Fibroblast of the aortic adventitia (primary cell): ENCODE data around the gene BLOC1S1. TPM values are rescaled to one million over a fixed set of nuclear protein-coding genes. Genes with fewer than 3 reads are reported as not detected.
A peak's percentile ranks its signal among the peaks of the same experiment; 100 is the strongest.

Experiments
- DNase-seq: peaks from one replicate; pipeline ENCODE4 v3.0.0-alpha.2; 2010; ENCODE audit warnings: low read depth
- H3K4me3 ChIP-seq: 2 replicates; pipeline ENCODE4 v1.5.1; 2011; ENCODE audit warnings: low read depth, mild to moderate bottlenecking, control low read depth, low read length, moderate library complexity
- total RNA-seq: library from RNA; depleted of rRNA; stranded (reverse); fragments of >200 nt; gene quantifications from 2 replicates; pipeline ENCODE4 v1.2.3, GENCODE V29; 2012; ENCODE audit warnings: low replicate concordance
- TF ChIP-seq, protein P1 (sequence below): IDR thresholded peaks from 2 replicates; pipeline ENCODE4 v1.5.1; 2011; ENCODE audit warnings: mild to moderate bottlenecking, low read length, control low read depth, inconsistent platforms; ENCODE audit not compliant: insufficient read depth

The BLOC1S1 gene
- total RNA-seq, 1 donor = 70.2 TPM

DNA sequence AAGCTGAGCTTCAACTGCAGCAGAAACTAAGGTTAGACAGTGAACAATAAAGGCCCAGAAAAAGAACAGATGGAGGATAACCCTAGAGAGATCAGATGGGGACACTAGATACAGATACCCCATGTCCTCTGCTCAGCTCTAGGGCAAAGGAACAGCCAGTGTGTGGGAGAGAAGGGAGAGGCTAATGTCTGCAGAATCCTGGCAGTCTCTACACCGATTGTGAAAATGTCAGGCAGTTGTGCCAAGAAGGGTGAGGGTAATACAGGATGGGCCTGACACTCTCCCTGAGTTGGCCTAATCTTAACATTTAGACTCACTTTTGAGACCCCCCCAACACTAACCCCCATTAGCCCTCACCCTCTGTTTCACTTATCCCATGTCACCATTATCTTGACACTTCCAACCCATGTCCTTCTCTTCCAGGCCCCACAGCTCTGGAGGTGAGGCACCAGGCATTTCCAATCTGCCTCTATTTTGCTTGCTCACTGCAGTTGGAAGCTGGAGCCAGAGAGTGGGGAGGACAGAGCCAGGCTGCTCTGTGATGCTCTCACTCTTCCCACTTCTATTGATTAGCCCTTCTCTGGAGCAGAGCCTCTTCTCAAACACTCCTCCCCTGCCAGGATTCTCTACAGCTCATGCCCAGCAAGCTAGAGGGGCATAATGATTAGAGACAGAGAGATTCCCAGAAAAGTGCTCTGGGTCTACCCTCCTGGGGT is 3.0 kb upstream of the BLOC1S1 start:
- no peak overlapping the region for H3K4me3 ChIP-seq
- TF ChIP-seq, protein P1, sequence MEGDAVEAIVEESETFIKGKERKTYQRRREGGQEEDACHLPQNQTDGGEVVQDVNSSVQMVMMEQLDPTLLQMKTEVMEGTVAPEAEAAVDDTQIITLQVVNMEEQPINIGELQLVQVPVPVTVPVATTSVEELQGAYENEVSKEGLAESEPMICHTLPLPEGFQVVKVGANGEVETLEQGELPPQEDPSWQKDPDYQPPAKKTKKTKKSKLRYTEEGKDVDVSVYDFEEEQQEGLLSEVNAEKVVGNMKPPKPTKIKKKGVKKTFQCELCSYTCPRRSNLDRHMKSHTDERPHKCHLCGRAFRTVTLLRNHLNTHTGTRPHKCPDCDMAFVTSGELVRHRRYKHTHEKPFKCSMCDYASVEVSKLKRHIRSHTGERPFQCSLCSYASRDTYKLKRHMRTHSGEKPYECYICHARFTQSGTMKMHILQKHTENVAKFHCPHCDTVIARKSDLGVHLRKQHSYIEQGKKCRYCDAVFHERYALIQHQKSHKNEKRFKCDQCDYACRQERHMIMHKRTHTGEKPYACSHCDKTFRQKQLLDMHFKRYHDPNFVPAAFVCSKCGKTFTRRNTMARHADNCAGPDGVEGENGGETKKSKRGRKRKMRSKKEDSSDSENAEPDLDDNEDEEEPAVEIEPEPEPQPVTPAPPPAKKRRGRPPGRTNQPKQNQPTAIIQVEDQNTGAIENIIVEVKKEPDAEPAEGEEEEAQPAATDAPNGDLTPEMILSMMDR = no peak
- DNase-seq = peak; percentile 74

DNA sequence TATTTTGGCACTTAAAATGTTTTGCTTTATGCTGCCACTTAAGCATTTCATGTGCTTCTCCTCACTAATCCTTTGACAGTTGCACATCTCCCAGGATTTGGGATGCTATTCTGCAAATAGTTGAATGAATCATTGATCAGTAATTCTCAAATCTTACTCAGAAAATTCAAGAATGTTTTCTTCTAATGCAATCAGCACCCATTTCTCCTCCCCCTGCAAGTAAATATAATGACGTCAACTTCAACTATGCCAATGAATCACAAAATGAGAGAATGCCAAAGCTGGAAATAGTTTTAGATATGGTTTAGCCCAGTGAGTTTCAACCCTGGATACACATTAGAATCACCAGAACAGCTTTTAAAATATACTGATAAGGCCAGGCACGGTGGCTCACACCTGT is 2.1 kb upstream of the BLOC1S1 start:
- no peak overlapping the region for H3K4me3 ChIP-seq
- peak; percentile 95 for DNase-seq
- TF ChIP-seq, protein P1 = no peak

DNA sequence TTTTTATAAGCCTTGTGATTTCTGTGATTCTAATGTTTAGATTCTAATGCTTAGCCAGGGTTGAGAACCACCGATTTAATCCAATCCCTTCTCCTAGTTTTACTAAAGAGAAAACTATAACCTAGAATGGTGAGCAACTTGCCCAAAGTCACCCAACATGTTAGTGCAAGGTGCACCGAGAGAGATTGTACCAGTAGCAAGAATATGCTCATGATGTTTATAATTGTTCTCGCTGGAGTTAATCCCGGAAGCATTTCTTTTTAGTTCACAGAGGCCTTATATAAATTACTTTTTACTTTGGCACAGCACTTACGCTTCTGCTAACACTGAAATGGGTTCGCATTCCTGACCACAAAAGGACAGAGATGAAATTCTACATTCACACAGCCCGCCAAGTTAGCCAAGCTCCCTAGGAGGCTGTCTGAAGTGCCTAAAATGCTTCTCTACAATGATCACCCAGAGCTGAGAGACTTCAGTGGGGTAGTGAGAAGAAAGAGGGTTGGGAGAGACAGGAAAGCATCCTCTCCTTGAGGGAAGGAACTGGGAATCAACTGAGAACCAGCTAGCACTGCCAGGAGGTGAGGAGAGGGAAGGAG is 579 bp upstream of the BLOC1S1 start:
- no peak for DNase-seq
- TF ChIP-seq, protein P1 = no peak
- H3K4me3 ChIP-seq = peak overlapping the region; percentile 77

DNA sequence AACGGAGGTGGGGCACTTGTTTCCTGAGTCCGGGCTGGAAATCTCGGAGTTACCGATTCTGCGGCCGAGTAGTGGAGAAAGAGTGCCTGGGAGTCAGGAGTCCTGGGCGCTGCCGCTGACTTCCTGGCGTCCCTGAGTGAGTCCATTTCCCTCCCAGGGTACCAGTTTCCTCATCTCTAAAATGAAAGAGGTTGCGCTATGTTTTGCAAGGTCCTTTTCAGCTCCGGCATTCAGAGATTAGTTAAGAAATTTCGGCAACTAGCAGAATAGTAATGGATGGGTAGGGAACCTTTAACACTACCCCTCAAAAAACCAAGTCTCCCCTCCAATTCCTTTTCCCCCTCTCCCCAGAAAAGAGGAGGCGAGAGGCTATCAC is 724 bp downstream of the BLOC1S1 start:
- peak overlapping the region; percentile 77 for H3K4me3 ChIP-seq
- TF ChIP-seq, protein P1 = no peak
- no peak for DNase-seq

DNA sequence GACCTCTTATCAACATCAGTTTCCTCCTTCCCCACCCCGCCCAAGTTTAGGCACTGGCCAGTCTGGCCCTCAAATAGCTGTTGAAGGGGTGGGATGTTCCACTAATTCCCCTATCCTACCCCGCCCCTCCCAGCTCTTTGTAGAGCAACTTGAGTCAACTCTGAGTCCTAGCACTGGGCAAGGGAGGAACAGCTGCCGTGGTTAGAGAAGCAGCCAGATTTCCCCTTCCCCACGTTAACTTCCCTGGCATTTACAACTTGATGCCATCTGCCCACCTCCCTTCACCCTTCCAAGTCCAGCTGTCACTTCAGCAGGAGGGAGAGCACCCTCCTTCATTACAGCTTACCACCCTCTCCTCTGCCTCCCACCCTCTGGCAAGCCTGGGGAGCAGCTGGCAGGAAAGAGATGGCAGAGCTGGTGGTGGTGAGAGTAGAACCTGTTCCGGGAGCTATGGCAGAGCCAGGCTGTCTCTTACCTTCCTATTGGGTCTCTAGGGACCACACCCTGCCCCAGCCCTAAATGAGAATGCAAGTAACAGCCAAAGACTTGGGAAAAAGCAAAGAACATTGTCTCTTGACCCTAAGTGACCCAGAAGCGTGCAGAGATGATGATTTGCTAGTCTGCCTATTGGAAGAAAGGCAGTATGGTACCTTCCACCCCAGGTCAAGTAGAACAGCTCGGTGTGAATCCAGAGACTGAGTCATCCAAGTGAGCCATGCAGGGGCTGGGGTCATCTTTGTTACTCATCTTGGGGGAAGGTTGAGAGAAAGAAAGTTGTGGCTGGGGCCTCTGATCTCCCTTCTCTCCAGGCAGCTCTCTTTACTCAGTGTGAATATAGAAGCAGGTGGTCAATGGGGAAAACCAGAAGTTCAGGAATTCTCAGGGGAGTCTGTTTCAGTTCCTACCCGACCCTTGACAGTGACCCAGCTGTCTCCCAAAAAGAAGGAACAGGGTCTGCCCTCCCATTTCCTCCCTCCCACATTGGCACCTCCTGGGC is 1.5 kb downstream of the BLOC1S1 start:
- no peak for DNase-seq
- peak overlapping the region; percentile 77 for H3K4me3 ChIP-seq
- TF ChIP-seq, protein P1 = no peak

DNA sequence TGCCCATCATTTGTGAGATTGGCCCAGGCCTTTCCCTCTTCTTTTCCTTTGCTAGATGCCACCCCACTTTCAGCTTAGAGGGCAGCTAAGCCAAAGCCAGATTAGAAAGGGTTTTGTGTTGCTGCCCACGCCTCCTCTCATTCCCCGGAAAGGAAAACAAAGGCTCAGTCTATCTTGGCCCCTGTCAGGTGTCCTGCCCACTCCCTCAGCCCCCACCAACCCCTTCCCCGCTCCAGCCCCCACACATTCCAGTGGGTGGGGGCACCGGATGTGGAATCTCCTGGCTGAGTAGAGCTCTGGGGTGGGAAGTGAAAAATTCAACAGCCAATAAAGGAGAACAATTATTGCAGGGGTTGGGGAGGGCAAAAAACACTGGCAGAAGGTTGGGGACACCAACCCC is 2.2 kb downstream of the BLOC1S1 start:
- TF ChIP-seq, protein P1 = no peak
- no peak for DNase-seq
- peak overlapping the region; percentile 35 for H3K4me3 ChIP-seq
